GM13976 (cell line): Measurements from ENCODE around the gene SFXN1.

Experiments used
- DNase-seq: peaks from one replicate; pipeline ENCODE4 v3.0.0; 2012; ENCODE audit warnings: low spot score
- in situ Hi-C: fragments of 300-500 bp; cut with MboI; formaldehyde crosslinking; loops from one replicate; pipeline ENCODE4 v1.12.0; 2022; ENCODE audit warnings: low sequenced_read_pairs, mixed read lengths, inconsistent platforms; ENCODE audit not compliant: unreplicated experiment
- TF ChIP-seq, protein P1 (sequence below): IDR thresholded peaks from 2 replicates; pipeline ENCODE4 v1.5.1; 2012; ENCODE audit warnings: borderline replicate concordance, mild to moderate bottlenecking; ENCODE audit not compliant: insufficient read depth; ENCODE audit errors: extremely low read depth, missing control alignments, control extremely low read depth

Gene SFXN1

DNA sequence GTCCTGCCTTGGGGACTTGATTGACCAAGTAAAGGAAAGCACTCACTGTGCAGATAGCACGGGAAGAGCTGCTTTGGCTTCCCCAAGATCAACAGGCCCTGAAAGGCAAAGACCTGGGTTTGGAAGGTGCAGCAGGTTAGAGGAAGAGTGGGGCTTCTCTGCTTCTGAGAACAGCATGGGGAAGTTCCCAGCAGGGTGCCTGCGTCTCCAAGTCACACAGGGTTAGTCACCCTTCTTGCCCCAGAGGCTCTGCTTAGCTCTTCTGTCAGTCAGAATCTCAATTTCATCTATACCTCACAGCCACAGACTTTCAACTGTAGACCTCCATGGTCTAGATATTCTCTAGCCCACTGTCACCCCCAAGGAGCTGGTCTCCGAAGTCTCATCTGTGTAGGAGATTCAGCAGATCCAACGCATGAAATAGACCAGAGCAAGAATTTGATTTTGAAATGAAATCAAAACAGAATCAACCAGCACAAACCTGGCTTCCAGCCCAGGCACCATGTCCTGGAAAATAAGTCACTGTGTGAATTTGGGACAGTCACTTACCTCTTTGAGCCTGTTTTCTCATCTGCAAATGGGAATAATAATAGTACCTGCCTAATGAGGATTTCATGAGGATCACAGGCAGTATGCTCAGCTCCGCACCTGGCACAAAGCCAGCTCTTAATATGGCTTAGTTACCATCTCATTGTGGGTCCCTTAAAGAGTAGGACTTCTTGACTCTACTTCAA, 64.0 kb downstream of the SFXN1 start:
- DNase-seq, result no peak
- TF ChIP-seq, protein P1, sequence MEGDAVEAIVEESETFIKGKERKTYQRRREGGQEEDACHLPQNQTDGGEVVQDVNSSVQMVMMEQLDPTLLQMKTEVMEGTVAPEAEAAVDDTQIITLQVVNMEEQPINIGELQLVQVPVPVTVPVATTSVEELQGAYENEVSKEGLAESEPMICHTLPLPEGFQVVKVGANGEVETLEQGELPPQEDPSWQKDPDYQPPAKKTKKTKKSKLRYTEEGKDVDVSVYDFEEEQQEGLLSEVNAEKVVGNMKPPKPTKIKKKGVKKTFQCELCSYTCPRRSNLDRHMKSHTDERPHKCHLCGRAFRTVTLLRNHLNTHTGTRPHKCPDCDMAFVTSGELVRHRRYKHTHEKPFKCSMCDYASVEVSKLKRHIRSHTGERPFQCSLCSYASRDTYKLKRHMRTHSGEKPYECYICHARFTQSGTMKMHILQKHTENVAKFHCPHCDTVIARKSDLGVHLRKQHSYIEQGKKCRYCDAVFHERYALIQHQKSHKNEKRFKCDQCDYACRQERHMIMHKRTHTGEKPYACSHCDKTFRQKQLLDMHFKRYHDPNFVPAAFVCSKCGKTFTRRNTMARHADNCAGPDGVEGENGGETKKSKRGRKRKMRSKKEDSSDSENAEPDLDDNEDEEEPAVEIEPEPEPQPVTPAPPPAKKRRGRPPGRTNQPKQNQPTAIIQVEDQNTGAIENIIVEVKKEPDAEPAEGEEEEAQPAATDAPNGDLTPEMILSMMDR, result no peak
- in situ Hi-C loops, result no loop called here

DNA sequence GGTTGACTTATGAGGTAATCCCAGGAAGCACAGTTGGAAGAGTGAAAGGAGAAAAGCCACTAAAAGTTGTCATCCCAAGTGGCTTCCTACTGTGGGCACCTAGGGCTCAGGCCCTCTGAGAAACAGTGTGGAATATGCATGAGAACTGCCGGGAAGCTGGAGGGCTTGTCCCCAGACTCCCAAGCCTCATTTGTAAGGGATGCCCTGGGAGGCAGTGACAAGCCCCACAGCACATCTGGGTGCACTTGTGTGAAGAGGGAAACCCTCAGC, 64.5 kb downstream of the SFXN1 start:
- no peak for DNase-seq
- TF ChIP-seq, protein P1, result no peak
- in situ Hi-C loops, result no loop called here

DNA sequence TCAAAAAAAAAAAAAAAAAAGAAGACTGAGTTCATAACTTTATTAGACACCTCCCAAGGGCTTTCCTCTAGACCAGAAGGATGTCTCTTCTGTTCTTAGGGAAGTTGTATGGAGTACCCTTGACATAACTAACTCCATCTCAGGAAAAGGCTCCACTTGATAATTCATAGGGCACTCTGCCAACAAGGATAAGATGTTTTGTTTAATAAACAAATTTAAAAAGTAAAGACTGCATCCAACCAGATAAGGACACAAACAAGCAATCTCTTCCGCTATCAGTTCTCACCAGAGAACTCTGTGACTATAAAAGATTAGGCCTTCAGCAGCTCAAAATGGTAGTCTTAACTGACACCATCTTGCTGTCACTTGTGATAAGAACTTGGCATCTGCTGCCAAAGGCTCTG, 65.8 kb downstream of the SFXN1 start:
- TF ChIP-seq, protein P1, result no peak
- no peak for DNase-seq
- in situ Hi-C loops, result no loop called here

DNA sequence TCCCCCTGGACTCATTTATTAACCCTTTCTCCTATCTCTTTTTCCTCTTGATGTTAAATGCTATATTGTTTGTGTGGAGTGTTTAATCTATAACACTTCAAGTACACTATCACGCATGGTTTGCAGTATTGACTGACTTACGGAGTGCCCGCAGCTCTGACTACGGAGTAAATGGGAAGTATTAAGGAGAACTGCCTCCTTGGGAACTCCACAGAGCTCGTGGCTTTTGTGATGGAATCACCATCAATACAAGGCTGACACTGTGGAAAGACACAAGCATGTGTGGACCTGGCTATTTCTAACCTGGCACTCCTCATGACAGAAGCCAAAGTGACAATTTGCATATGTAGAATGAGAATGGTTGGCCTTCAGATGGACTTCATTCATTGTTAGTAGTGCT, 66.2 kb downstream of the SFXN1 start:
- in situ Hi-C loops, result no loop called here
- no peak for DNase-seq
- TF ChIP-seq, protein P1, result no peak

DNA sequence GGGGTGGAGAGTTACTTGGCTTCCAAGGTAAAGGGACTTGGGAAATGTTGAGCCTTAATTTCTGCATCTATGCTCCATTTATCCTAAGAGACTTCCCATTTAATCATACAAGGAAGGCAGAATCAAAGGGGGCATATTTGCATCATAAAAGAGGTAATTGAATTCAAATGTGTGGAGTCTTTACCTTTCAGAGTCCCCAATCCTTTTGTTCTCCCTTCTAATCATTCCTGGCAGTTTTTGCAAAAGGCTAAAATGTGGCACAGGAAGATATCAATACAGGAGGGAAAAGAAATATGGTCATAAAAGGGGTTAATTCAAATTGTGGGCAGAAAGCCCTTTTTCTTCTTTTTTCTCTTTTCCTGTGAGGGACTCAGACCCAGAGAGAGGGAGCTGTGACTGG, 69.5 kb downstream of the SFXN1 start:
- DNase-seq, result no peak
- in situ Hi-C loops, result no loop called here
- TF ChIP-seq, protein P1, result no peak

DNA sequence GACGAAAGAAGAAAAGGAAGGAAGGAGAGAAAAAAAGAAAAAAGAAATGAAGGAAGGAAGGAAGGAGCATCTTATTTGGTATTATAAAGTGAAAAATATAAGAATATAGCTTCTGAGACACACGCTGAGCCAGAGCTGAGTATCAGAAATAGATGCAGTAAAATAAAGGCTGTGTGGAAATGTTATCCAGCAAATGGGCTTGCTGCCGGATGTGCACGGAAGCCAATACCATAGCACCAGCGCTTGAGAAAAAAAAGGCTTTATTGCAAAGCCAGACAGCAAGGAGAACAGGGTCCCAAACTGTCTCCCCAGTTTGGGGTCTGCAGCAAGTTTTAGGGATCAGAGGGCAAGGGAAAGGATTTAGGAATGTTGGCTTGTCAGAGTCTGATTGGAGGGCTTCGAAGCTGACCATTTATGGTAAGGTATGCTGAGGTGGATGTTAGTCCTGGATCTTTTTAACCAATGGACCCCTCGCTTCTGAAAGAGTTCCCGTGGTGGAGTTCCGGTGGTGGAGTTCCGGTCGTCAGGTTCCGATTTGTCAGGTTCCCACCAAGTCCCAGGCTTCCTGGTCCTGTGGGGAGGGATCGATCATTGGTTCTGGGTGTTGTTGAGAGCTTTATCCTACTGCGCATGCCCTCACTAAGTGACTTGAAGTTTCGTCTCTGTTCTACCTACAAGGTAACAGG, 70.4 kb downstream of the SFXN1 start:
- no peak for DNase-seq
- in situ Hi-C loops, result no loop called here

More for the DNA sequence above, 70.4 kb downstream of the SFXN1 start:
- TF ChIP-seq, protein P1, result no peak
